Heart left ventricle (tissue), 16 donors: Measurements from ENCODE around the gene KDSR. TPM values are rescaled to one million over a fixed set of nuclear protein-coding genes. Genes with fewer than 3 reads are reported as not detected.
A peak's percentile ranks its signal among the peaks of the same experiment; 100 is the strongest.

Experiments used
- ATAC-seq, 4 donors: fragments of 200-7000 bp; cut with Tn5 transposase; one replicate each; pipeline ENCODE4 v1.9.1; 2020 to 2022; ENCODE audit warnings: moderate library complexity in 4 of 4, mild to moderate bottlenecking in 3 of 4, moderate number of reproducible peaks in 1 of 4
- DNase-seq, 5 donors: peaks; one replicate each; pipeline ENCODE4 v3.0.0-alpha.2; 2020
- H3K27ac ChIP-seq, 12 donors: fragments of 200-600 bp; sonication (generic) in 4 of 12; one replicate each; pipeline versions ENCODE4 v1.5.0 to v1.8.0; 2016 to 2022; ENCODE audit warnings: mild to moderate bottlenecking in 2 of 12
- H3K27me3 ChIP-seq, 9 donors: fragments of 200-600 bp; sonication (generic) in 2 of 9; one replicate each; pipeline versions ENCODE4 v1.5.1 to v1.8.0; 2016 to 2022; ENCODE audit warnings: mild to moderate bottlenecking in 3 of 9
- H3K36me3 ChIP-seq, 9 donors: fragments of 200-600 bp; sonication (generic) in 2 of 9; one replicate each; pipeline versions ENCODE4 v1.5.0 to v1.8.0; 2018 to 2022; ENCODE audit warnings: mild to moderate bottlenecking in 2 of 9
- H3K4me1 ChIP-seq, 12 donors: fragments of 200-600 bp; sonication (generic) in 4 of 12; one replicate each; pipeline versions ENCODE4 v1.5.0 to v1.8.0; 2016 to 2022; ENCODE audit warnings: mild to moderate bottlenecking in 3 of 12
- H3K4me3 ChIP-seq, 12 donors: fragments of 200-600 bp; sonication (generic) in 4 of 12; one replicate each; pipeline versions ENCODE4 v1.5.0 to v1.8.0; 2017 to 2022; ENCODE audit warnings: mild to moderate bottlenecking in 9 of 12, moderate library complexity in 4 of 12
- H3K9me3 ChIP-seq, 12 donors: fragments of 200-600 bp; sonication (generic) in 4 of 12; one replicate each; pipeline versions ENCODE4 v1.5.0 to v1.8.0; 2016 to 2022; ENCODE audit warnings: mild to moderate bottlenecking in 1 of 12
- POLR2A ChIP-seq, 2 donors: fragments of 450-650 bp; IDR thresholded peaks; one replicate each; pipeline ENCODE4 v1.6.1; 2017; ENCODE audit warnings: antibody characterized with exemption in 2 of 2, mild to moderate bottlenecking in 2 of 2, moderate library complexity in 2 of 2
- WGBS, 4 donors: extraction: QIAGEN DNeasy Blood & Tissue Kit in 2 of 4; methylation state at CpG; one replicate each; pipeline versions ENCODE4 v1.1.5 to v1.1.7; 2013 to 2018; 5-methylcytosine and 5-hydroxymethylcytosine counted together
- intact Hi-C, 10 donors: fragments of 100-400 bp; cut with DNase I; formaldehyde crosslinking; loops; one replicate each; pipeline versions ENCODE4 v1.11.1 to v1.14.2; 2022
- polyA plus RNA-seq, 2 donors: library from polyadenylated mRNA; stranded (reverse); fragments of 200-250 nt; gene quantifications; one replicate each; pipeline ENCODE4 v1.2.3, GENCODE V29; 2013
- total RNA-seq, 9 donors: library from RNA; depleted of rRNA in 2 of 9; stranded (reverse); fragments of >200 nt in 2 of 9; fragmentation: NEBNext Ultra II Directional in 3 of 9; extraction: Animal tissue kit (Norgen Biotek cat#: 25700) in 3 of 9; gene quantifications; one replicate each; pipeline versions ENCODE4 v1.1.0 to v1.2.4, GENCODE V29; 2016 to 2023
- TF ChIP-seq, protein P1 (sequence below), 12 donors: fragments of 200-600 bp; sonication (generic) in 4 of 12; IDR thresholded peaks; one replicate each; pipeline versions ENCODE4 v1.5.0 to v1.8.0; 2018 to 2022; ENCODE audit warnings: antibody characterized with exemption in 12 of 12, mild to moderate bottlenecking in 5 of 12
- donor health status: ischemic (EF 13 %, LVEDD 7.1; RV severe dilation, severe dysfunction).
- donor health status: healthy with polysubstance abuse.
- donor health status: DM: no; HTN: yes; CAD: no.
- donor health status: DM: no; HTN: no; CAD: no.
- donor health status: ischemic (EF 25% LVEDD 6.9; RV normal size, moderate dysfunction).
- donor health status: ischemic (EF 25% LVEDD 5.7; RV mildly dilated, moderate dysfunction).
- donor health status: healthy.
- donor health status: DM: yes; HTN: yes; CAD: no.
- donor health status: ischemic (EF 35%, LVEDD 5.7; RV mildly dilated, moderate dysfunction).
- donor health status: nonischemic (EF 11% LVEDD 7.7; RV severe dilation, severe dysfunction).
- donor health status: DM: yes; HTN: yes; CAD: no.
- donor health status: PGD.
- donor health status: ischemic (EF 29% LVEDD 5.4; RV normal size, mild dysfunction).
- donor health status: nonischemic (EF 23%, LVEDD 6.1; RV moderate dilation, normal function).

KDSR gene
- total and polyA plus RNA-seq, 11 donors: 10.7 to 45.6 (median 36.5) TPM

- DNase-seq (no peak), ATAC-seq (no peak)
- H3K4me1 ChIP-seq: peaks cover 0 to 17% (median 0%) of the 10 kb centered on the region in 12 donors
- WGBS, 4 donors: 86 to 89% (median 87%) methylated on average over 5 of the region's 5 CpGs
- no peak for TF ChIP-seq POLR2A (IDR thresholded peaks at IDR 0.05)
- TF ChIP-seq, protein P1, sequence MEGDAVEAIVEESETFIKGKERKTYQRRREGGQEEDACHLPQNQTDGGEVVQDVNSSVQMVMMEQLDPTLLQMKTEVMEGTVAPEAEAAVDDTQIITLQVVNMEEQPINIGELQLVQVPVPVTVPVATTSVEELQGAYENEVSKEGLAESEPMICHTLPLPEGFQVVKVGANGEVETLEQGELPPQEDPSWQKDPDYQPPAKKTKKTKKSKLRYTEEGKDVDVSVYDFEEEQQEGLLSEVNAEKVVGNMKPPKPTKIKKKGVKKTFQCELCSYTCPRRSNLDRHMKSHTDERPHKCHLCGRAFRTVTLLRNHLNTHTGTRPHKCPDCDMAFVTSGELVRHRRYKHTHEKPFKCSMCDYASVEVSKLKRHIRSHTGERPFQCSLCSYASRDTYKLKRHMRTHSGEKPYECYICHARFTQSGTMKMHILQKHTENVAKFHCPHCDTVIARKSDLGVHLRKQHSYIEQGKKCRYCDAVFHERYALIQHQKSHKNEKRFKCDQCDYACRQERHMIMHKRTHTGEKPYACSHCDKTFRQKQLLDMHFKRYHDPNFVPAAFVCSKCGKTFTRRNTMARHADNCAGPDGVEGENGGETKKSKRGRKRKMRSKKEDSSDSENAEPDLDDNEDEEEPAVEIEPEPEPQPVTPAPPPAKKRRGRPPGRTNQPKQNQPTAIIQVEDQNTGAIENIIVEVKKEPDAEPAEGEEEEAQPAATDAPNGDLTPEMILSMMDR (IDR thresholded peaks at IDR 0.05): no peak
- H3K27ac ChIP-seq: no peak overlapping the region
- H3K9me3 ChIP-seq: no peaks in the 10 kb centered on the region
- H3K4me3 ChIP-seq: no peak overlapping the region
- no peaks in the 10 kb centered on the region for H3K27me3 ChIP-seq
- H3K36me3 ChIP-seq: peaks cover 0 to 90% (median 77%) of the 10 kb centered on the region in 9 donors
- intact Hi-C loops: no loop called here
These were observed 42.3 kb upstream of the KDSR start for GRCh38 chr18:63409301-63409700.

- TF ChIP-seq, protein P1 (IDR thresholded peaks at IDR 0.05): no peak
- TF ChIP-seq POLR2A (IDR thresholded peaks at IDR 0.05): no peak
- H3K9me3 ChIP-seq: no peaks in the 10 kb centered on the region
- H3K36me3 ChIP-seq: peaks cover 0 to 98% (median 86%) of the 10 kb centered on the region in 9 donors
- ATAC-seq (no peak), DNase-seq (no peak)
- H3K4me1 ChIP-seq: peaks cover 0 to 22% (median 0%) of the 10 kb centered on the region in 12 donors
- H3K4me3 ChIP-seq: no peak overlapping the region
- no peaks in the 10 kb centered on the region for H3K27me3 ChIP-seq
- 59 to 68% (median 62%) methylated on average over 1 of the region's 1 CpG for WGBS, 4 donors
- H3K27ac ChIP-seq: no peak overlapping the region
- intact Hi-C loops: no loop called here
These were observed 40.7 kb upstream of the KDSR start for GRCh38 chr18:63407734-63408133.

DNA sequence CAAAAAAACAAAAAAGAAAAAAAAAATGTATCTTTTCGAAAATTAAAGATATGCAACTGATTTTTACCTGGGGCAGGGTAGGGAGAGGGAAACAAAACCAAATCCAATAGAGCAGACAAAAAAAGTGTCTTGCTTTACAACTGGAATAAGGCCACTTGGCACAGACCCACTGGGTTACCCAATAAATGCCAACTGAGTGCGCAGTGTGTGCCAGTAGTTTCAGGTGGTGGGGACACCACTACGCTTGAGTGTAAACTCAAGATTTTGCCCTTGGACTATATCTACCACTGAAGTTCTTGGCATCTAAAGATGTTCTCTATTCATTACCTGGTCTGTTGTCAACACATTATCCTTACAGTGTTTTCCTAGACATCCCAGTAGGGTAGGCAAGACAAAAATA is 39.0 kb upstream of the KDSR start:
- no peak overlapping the region for H3K4me3 ChIP-seq
- no peaks in the 10 kb centered on the region for H3K9me3 ChIP-seq
- intact Hi-C loops: no loop called here
- H3K27ac ChIP-seq: peak overlapping the region in 5 of 12 donors; percentile 3 to 30 (median 13)
- no peaks in the 10 kb centered on the region for H3K27me3 ChIP-seq
- DNase-seq (peak in 4 of 5 donors; percentile 17 to 62 (median 42)), ATAC-seq (peak; percentile 35 to 83 (median 62))
- peaks cover 0 to 25% (median 0%) of the 10 kb centered on the region in 12 donors for H3K4me1 ChIP-seq
- whole genome bisulfite sequencing, 4 donors: 56 to 82% (median 76%) methylated on average over 3 of the region's 3 CpGs
- H3K36me3 ChIP-seq: peaks cover 0 to 99% (median 92%) of the 10 kb centered on the region in 9 donors
- TF ChIP-seq, protein P1 (IDR thresholded peaks at IDR 0.05): no peak
- TF ChIP-seq POLR2A (IDR thresholded peaks at IDR 0.05): no peak

DNA sequence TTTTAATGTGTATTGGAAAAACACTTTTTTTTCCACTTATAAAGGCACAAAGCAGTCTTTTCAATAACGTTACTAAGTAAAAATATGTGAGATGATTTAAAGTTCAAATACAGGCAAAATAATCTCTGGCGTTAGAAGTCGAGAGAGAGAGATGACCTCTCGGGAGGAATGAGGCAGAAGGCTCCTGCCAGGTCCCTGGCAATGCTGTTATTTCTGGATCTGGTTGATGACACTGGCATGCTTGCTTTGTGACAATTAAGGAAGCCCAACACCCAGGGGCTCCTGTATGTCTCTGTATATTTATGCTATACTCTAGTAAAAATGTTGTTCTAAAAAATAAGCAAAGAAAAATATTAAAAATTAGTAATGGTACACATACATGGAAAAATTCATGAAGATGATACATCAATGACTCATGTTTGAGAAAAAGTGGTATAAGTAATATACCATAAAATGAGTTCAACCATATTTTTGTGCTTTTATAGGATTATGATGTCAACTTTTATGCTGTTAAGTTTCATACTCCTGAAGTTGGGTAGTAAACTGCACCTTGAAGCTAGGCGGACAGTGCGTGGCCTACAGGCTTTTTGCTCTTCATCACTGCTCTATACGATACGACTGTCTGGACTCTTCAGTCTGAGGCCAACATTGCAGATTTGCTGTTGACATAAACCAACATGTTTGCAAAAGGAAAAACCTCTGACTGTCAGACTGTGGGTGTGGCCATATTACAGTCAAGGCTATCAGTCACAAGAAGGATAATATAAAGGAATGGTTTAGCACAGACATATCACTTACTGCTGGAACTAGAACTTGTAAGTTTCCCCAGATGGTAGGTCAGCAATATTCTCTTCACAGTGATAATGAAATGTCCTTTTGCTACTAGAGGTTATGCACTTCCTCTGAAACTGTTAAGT is 35.5 kb upstream of the KDSR start:
- DNase-seq: peak in 4 of 5 donors; percentile 34 to 60 (median 38)
- Histone ChIP-seq H3K9me3 (no peaks in the 10 kb centered on the region), H3K4me1 (peaks cover 0 to 25% (median 2%) of the 10 kb centered on the region in 12 donors), H3K27me3 (no peaks in the 10 kb centered on the region), H3K27ac (peak overlapping the region in 8 of 12 donors; percentile 37 to 80 (median 64)), H3K4me3 (no peak overlapping the region), H3K36me3 (peaks cover 0 to 99% (median 92%) of the 10 kb centered on the region in 9 donors)
- intact Hi-C loops: loop anchor here in 1 of 10 donors (5.0 kb wide), 1 partner anchor 35 kb away; the partner anchor contains the start of gene KDSR
- peak; percentile 58 to 89 (median 78) for ATAC-seq
- no peak for TF ChIP-seq POLR2A (IDR thresholded peaks at IDR 0.05)
- TF ChIP-seq, protein P1 (IDR thresholded peaks at IDR 0.05): no peak
- 65 to 74% (median 71%) methylated on average over 8 of the region's 8 CpGs for WGBS, 4 donors
